GM12878 (cell line): ENCODE data around the gene TTC39C.

Source experiments
- BMI1 ChIP-seq: fragments of 450-650 bp; IDR thresholded peaks from 2 replicates; pipeline ENCODE4 v1.6.1; 2016; ENCODE audit warnings: mild to moderate bottlenecking, moderate library complexity, borderline replicate concordance
- GABPA ChIP-seq: IDR thresholded peaks from 2 replicates; pipeline ENCODE4 v1.6.1; 2014; ENCODE audit warnings: antibody characterized with exemption, low read depth, mild to moderate bottlenecking, inconsistent platforms
- HDAC6 ChIP-seq: fragments of 200-600 bp; sonication (generic); IDR thresholded peaks from one replicate; pipeline ENCODE4 v1.8.0; 2017; ENCODE audit warnings: antibody characterized with exemption; ENCODE audit not compliant: unreplicated experiment
- POLR2A ChIP-seq: IDR thresholded peaks from 2 replicates; pipeline ENCODE4 v1.6.1; 2011; ENCODE audit warnings: low read depth, mild to moderate bottlenecking, low read length
- RAD21 ChIP-seq: IDR thresholded peaks from 2 replicates; pipeline ENCODE4 v1.6.1; 2011; ENCODE audit warnings: mild to moderate bottlenecking, low read depth, low read length, moderate library complexity; ENCODE audit not compliant: insufficient read depth
- SREBF1 ChIP-seq: IDR thresholded peaks from 2 replicates; pipeline ENCODE4 v1.6.1; 2012; ENCODE audit warnings: mild to moderate bottlenecking, low read length
- TF ChIP-seq, protein P1 (sequence below): IDR thresholded peaks from 2 replicates; pipeline ENCODE4 v1.6.1; 2012; ENCODE audit warnings: low read depth, low read length, improper control_type of control experiment
- TF ChIP-seq, protein P2 (sequence below), 3 experiments: IDR thresholded peaks in 2 of 3; conservative IDR thresholded peaks in 1 of 3; 2 replicates each; pipeline ENCODE4 v1.5.1; 2011; ENCODE audit warnings: low read depth in 3 of 3, low read length in 3 of 3, mild to moderate bottlenecking in 3 of 3, control low read depth in 2 of 3, moderate library complexity in 2 of 3, inconsistent platforms in 1 of 3, mixed read lengths in 1 of 3; ENCODE audit not compliant: control insufficient read depth in 2 of 3, insufficient read depth in 1 of 3; ENCODE audit errors: extremely low read depth in 1 of 3

DNA sequence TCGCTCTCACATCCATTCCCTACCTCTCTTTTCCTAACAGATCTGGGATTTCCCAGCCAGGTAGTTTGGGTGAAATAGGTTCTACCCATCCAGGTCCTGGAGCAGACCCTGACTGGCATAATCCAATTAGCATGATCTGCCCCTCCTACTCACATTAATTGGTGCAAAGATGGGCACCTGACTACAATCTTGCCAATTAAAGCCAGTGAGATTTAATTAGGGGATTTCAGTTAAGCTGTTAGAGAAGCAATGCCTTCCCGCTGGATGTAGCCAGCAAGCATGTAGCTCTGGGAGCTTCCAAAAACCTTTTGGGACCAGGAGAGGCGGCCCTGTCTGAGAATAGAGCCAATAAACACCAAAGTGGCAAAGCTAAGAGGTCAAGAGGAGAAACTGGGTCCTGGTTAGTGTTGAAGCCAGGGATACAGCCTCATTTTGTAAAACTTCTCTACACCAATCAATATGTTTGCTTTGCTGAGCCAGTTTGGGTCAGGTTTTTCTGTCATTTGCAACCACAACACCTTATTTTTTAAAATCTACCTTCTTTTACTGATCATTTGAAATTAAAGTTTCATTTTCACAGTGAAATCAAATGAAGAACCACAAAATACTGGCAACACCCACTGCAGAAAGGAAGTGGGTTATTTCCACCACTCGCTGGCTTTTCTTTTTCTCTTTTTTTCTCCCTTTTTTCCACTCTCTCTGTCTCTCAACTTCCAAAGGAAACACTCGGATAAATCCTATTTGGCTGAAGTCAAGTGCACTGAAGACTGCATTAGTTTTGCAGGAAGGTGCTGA, 3.2 kb upstream of the TTC39C start:
- TF ChIP-seq HDAC6 (no peak), POLR2A (no peak), BMI1 (no peak), SREBF1 (no peak), RAD21 (no peak), GABPA (no peak)
- TF ChIP-seq, protein P1, sequence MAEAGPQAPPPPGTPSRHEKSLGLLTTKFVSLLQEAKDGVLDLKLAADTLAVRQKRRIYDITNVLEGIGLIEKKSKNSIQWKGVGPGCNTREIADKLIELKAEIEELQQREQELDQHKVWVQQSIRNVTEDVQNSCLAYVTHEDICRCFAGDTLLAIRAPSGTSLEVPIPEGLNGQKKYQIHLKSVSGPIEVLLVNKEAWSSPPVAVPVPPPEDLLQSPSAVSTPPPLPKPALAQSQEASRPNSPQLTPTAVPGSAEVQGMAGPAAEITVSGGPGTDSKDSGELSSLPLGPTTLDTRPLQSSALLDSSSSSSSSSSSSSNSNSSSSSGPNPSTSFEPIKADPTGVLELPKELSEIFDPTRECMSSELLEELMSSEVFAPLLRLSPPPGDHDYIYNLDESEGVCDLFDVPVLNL = no peak
- TF ChIP-seq, protein P2, sequence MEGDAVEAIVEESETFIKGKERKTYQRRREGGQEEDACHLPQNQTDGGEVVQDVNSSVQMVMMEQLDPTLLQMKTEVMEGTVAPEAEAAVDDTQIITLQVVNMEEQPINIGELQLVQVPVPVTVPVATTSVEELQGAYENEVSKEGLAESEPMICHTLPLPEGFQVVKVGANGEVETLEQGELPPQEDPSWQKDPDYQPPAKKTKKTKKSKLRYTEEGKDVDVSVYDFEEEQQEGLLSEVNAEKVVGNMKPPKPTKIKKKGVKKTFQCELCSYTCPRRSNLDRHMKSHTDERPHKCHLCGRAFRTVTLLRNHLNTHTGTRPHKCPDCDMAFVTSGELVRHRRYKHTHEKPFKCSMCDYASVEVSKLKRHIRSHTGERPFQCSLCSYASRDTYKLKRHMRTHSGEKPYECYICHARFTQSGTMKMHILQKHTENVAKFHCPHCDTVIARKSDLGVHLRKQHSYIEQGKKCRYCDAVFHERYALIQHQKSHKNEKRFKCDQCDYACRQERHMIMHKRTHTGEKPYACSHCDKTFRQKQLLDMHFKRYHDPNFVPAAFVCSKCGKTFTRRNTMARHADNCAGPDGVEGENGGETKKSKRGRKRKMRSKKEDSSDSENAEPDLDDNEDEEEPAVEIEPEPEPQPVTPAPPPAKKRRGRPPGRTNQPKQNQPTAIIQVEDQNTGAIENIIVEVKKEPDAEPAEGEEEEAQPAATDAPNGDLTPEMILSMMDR (IDR thresholded peaks at IDR 0.05 in 2 of 3, conservative IDR thresholded peaks at IDR 0.05 in 1 of 3; ENCODE audit: control insufficient read depth in 2 of 3, extremely low read depth in 1 of 3, insufficient read depth in 1 of 3, low read depth in 3 of 3, low read length in 3 of 3) = no peak
